T-helper 1 cell treated with Interleukin-12 subunit alpha and Interleukin-12 subunit beta and Interleukin-4 antibody, amounts not matched to agents 30 ng/mL and 1 ng/mL, for 36 hours (primary cell): ENCODE results near the gene NDFIP1. TPM values are rescaled to one million over a fixed set of nuclear protein-coding genes. Genes with fewer than 3 reads are reported as not detected.

Source experiments
- intact Hi-C: fragments of 100-400 bp; cut with micrococcal nuclease; formaldehyde crosslinking; loops from one replicate; pipeline ENCODE4 v1.15.1; 2024
- total RNA-seq: library from RNA; stranded (reverse); gene quantifications from 2 replicates; pipeline ENCODE4 v1.2.3, GENCODE V29; 2022

The NDFIP1 gene
- total RNA-seq, 1 donor from 2014 or later, result 57.3 TPM

DNA sequence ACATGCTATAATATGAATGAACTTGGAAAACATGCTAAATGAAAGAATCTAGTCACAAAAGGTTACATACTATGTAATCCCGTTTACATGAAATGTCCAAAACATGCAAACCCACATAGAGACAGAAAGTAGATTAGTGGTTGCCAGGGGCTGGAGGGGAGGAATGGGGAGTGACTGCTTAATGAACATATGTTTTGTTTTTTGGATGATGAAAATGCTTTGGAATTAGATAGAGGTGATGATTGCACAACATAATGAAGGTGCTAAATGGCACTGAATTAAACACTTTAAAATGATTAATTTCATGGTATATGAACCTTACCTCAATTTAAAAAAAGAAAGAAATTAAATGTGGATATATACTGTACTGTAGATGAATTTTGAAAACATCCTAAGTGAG lies 17.6 kb upstream of the NDFIP1 start:
- intact Hi-C loops, result no loop called here

GRCh38 chr5:142091922-142092321 lies 16.7 kb upstream of the NDFIP1 start:
- intact Hi-C loops, result no loop called here

GRCh38 chr5:142095035-142095434 lies 13.5 kb upstream of the NDFIP1 start:
- intact Hi-C loops, result loop anchor here (1.0 to 5.0 kb wide), 5 partner anchors 9 to 79 kb away; partner anchors contain the start of gene NDFIP1

DNA sequence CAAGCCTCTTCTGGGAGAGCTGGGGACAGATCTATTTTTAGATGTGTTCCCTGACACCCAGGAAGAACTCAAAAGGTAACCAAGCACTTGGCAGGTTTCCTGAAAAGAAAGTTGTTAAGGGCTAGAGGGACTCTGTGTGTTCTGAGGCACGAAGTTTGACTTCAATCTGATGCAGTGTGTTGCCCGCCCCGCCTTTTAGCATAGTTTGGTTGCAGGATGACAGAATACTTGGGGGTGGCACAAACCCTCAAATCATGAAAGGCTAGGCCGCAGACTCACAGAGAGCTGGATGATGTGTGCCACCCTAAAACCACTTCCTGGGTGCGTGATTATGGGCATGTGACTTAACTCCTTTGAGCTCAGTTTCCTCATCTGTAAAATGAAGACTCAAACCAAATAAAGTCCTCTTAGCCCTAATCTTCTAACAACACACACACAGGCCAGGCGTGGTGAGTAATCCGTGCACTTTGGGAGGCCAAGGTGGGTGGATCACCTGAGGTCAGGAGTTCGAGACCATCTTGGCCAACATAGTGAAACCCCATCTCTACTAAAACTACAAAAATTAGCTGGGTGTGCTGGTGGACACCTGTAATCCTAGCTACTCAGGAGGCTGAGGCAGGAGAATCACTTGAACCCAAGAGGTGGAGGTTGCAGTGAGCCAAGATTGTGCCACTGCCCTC lies 12.8 kb upstream of the NDFIP1 start:
- intact Hi-C loops, result loop anchor here (1.0 to 5.0 kb wide), 5 partner anchors 9 to 79 kb away; partner anchors contain the start of gene NDFIP1

GRCh38 chr5:142096382-142096781 lies 12.2 kb upstream of the NDFIP1 start:
- intact Hi-C loops, result loop anchor here (5.0 kb wide), 1 partner anchor 36 kb away; no protein-coding TSS in a partner anchor

GRCh38 chr5:142097681-142098080 lies 10.9 kb upstream of the NDFIP1 start:
- intact Hi-C loops, result loop anchor here (5.0 kb wide), 1 partner anchor 35 kb away; no protein-coding TSS in a partner anchor

DNA sequence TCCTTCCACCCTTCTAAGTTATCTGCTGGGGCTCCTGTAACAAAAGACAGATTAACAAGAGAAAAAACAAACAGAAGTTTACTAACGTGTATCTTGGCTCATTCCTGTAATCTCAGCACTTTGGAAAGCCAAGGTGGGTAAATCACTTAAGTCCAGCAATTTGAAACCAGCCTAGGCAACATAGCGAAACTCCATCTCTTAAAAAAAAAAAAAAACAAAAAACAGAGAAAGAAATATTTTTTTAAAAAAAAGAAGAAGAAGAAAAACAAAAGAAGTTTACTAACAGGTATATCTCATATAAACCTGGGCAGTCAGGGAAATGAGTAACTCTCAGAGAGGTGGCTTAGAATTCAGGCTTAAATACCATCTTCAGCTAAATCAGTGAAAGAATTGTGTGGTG lies 10.3 kb upstream of the NDFIP1 start:
- intact Hi-C loops, result loop anchor here (5.0 kb wide), 1 partner anchor 34 kb away; no protein-coding TSS in a partner anchor

DNA sequence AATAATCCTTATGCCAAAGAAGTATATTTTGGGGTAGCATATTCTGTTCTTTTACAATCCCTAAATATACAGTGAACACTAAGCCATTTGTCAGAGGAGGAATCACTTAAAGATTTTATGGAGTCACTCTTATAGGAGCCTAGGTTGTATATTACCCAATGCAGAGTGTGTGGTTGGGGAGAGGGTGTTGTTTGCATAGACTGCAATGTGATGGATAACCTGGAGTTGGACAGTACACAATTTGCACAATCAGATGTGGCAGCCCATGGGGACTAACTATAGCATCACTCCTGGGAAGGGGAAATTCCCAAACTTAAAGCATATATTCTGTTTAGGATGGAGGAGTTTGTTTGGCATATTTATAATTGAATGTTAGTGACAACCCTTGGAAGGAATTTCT lies 9.6 kb upstream of the NDFIP1 start:
- intact Hi-C loops, result loop anchor here (5.0 kb wide), 1 partner anchor 33 kb away; no protein-coding TSS in a partner anchor

- intact Hi-C loops, result loop anchor here (10.0 kb wide), 2 partner anchors 904 to 1304 kb away; partner anchors contain the start of gene NR3C1
These were observed 8.3 kb upstream of the NDFIP1 start for GRCh38 chr5:142100307-142100706.

GRCh38 chr5:142102980-142103740 lies 5.4 kb upstream of the NDFIP1 start:
- intact Hi-C loops, result loop anchor here (10.0 kb wide), 2 partner anchors 902 to 1302 kb away; partner anchors contain the start of gene NR3C1

DNA sequence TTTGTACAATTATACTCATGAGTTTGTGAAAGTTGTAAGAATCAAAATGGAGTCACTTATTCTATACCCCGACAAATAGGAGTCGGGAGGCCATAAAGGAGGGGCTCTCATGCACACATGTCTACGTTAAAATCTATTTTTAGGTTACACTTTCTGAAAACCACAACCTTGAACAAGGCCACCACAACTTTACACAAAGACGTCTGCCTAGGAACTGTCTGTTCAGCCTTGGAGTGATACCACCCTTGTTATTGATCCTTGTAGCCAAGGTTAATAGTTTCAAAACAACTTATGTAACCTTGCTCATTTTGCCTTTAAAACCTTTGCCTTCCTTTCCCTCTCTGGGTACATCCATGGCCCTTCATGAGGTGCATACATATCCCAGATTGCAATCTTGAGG lies 4.1 kb upstream of the NDFIP1 start:
- intact Hi-C loops, result loop anchor here (1.0 to 10.0 kb wide), 3 partner anchors 9 to 1300 kb away; partner anchors contain the start of gene NR3C1

GRCh38 chr5:142106061-142106460 lies 2.5 kb upstream of the NDFIP1 start:
- intact Hi-C loops, result loop anchor here (5.0 to 10.0 kb wide), 5 partner anchors 259 to 1299 kb away; partner anchors contain the start of genes FCHSD1, HDAC3, NR3C1 and RELL2

DNA sequence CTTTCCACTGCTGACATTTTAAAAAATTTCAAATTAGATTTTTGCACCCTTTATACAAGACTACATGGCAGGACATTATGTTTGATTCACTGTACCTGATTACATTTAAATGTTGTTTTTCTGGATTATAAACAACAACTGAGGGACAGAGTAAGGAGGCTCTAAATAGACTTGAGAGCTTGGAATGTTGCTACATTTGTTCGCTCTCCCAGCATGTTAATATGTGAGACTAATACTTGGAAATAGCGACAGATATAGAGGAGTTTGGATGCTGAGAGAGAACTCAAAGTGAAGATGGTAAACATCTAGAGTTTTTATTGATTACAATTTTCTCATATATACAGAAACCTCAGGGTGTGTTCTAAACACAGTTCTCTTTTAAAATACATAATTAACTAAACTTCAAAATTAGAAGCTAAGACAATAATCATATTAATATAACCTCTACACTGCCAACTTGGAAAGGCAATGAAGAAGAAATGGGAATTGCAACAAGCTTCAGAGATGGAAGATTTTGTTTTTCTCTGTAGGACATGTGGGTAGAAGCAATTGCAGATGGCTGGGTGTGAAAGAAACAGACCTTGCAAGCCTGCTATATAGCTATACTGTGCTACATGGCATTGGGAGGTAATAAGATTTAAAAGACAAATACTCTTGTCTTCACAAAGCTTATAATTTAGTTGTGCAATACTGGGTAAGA lies 1.4 kb upstream of the NDFIP1 start:
- intact Hi-C loops, result loop anchor here (5.0 to 10.0 kb wide), 5 partner anchors 260 to 1298 kb away; partner anchors contain the start of genes FCHSD1, HDAC3, NR3C1 and RELL2

DNA sequence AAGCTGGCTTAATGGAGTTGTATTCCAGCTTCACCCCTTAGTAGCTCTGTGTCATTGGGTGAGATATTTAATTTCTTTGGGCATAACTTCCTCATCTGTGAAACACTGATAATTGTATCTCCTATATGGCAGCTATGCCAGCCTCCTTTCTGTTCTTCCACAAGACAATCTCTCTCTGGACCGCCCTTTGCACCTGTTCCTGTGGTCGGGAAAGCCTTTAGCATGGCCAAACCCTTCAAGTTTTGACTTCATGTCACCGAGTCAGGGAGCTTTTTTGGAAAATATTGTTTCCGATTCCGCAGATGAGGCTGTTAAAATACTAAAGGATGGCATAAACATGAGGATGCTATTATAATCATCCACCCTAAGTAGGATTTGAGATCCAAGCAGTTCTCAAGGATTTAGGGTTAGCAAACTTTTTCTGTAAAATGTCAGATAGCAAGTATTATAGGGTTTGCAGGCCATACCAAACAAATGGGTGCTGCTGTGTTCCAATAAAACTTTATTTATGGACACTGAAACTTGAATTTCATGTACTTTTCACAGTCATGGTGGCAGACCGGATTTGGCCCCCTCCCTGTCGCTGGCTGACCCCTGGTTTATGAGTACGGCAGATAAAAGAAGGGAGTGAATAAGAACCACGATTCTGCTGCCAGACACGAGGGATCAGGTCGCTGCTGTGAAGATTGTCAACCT lies 695 bp upstream of the NDFIP1 start:
- intact Hi-C loops, result loop anchor here (1.0 to 10.0 kb wide), 12 partner anchors 13 to 1297 kb away; partner anchors contain the start of genes DELE1, FCHSD1, HDAC3 and NR3C1

DNA sequence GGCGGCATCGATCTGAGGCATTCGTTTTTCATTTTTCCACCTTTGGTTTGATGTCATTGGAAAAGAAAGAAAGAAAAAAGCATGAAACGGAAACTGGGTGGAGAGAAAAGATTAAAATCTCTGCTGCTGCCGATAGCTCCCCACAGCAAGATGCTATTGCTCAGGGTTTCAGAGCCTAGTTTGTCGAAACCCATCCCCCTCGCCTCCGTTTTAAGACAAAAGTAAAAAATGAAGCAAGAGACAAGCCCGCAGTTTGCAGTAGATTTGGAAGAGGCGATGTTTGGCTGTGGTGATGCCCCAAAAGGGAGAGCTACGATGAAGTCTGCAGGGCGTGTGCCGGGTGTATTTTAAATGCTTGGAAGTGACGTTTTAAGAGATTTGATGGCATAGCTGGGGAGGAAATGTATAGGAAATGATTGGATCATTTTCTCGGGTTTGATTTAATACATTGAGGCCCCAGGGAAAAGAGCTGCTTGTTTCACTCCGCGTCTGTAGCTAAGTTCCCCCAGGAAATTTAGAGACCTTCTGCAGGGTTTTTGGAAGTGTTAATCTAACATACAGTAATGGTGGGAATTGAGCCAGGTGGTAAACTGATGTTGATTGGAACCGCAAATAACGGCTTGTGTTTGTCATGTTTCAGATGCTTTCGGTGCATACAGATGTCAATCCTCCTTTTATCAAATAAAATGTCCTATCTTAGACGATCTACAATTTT lies 909 bp downstream of the NDFIP1 start:
- intact Hi-C loops, result loop anchor here (1.0 to 10.0 kb wide), 9 partner anchors 19 to 1295 kb away; partner anchors contain the start of genes FCHSD1, HDAC3, NR3C1 and RELL2

- intact Hi-C loops, result loop anchor here (1.0 kb wide), 1 partner anchor 35 kb away; no protein-coding TSS in a partner anchor
These were observed 1.5 kb downstream of the NDFIP1 start for GRCh38 chr5:142110046-142110531.

GRCh38 chr5:142110988-142111687 lies 2.6 kb downstream of the NDFIP1 start:
- intact Hi-C loops, result loop anchor here (1.0 kb wide), 1 partner anchor 34 kb away; no protein-coding TSS in a partner anchor

DNA sequence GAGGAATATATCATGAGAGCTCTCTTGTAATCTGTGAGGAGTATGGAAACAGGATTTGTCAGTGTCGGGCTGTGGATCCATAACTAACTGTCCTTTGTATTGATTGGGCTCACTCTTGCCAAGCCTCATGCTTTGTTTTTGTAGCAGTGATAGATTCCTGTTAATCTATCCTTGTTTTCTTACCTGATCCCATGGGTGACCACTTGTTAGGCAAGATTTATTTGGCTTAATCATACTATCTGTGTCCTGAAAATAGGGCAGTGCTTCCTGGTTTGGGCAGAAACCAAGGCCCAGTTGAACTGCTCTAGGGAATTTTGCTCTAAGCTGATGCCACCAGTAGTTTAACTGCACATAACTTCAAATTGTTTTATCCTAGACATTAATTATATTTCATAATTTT lies 6.1 kb downstream of the NDFIP1 start:
- intact Hi-C loops, result no loop called here
